ENCODE results near the gene ETFDH.
A peak's percentile ranks its signal among the peaks of the same experiment; 100 is the strongest.
"Not testable (repeated sequence)": the region's sequence is repeated elsewhere in the genome, so short reads cannot be mapped to it uniquely, and the experiment has no call there.

Gene ETFDH

GRCh38 chr4:158754385-158755180, 82.5 kb downstream of the ETFDH start:
- H3K79me2 ChIP-seq (ENCODE audit: insufficient read depth, low read length): no peaks in the 10 kb centered on the region
- H3K9ac ChIP-seq (ENCODE audit: low read depth, low read length, poor library complexity, severe bottlenecking): no peak overlapping the region
- no peaks in the 10 kb centered on the region for H3K9me3 ChIP-seq (ENCODE audit: insufficient read depth, low read depth, low read length)
- H4K20me1 ChIP-seq (ENCODE audit: insufficient read depth, low read length, poor library complexity, severe bottlenecking): no peaks in the 10 kb centered on the region
- H2AFZ ChIP-seq (ENCODE audit: low read length): peak overlapping the region; percentile 23; the same call in 1 of the 2 replicates
- H3K4me3 ChIP-seq (ENCODE audit: low read length, poor library complexity, severe bottlenecking): no peak overlapping the region
- no peaks in the 10 kb centered on the region for H3K4me1 ChIP-seq (ENCODE audit: insufficient read depth, low read length, poor library complexity, severe bottlenecking)
- H3K36me3 ChIP-seq (ENCODE audit: insufficient read depth, low read length): no peaks in the 10 kb centered on the region
- TF ChIP-seq CTCF (conservative IDR thresholded peaks at IDR 0.05; ENCODE audit: low read length) (no peak), EZH2phosphoT487 (IDR thresholded peaks at IDR 0.05; ENCODE audit: borderline replicate concordance) (no peak)
- no peaks in the 10 kb centered on the region for H3K9me2 ChIP-seq (replicated peaks; ENCODE audit: low read depth, low read length)
- H3K4me2 ChIP-seq (ENCODE audit: low read depth, low read length, poor library complexity, severe bottlenecking): no peak overlapping the region
- no peaks in the 10 kb centered on the region for H3K27me3 ChIP-seq (ENCODE audit: insufficient read depth, low read length, poor library complexity, severe bottlenecking)
- H3F3A ChIP-seq (ENCODE audit: low read depth): no peaks in the 10 kb centered on the region

GRCh38 chr4:158755819-158756218, 83.7 kb downstream of the ETFDH start:
- H3K27me3 ChIP-seq (ENCODE audit: insufficient read depth, low read length, poor library complexity, severe bottlenecking); H3K4me1 ChIP-seq (ENCODE audit: insufficient read depth, low read length, poor library complexity, severe bottlenecking); H3K9me3 ChIP-seq (ENCODE audit: insufficient read depth, low read depth, low read length); H3K9me2 ChIP-seq (replicated peaks; ENCODE audit: low read depth, low read length); H2AFZ ChIP-seq (ENCODE audit: low read length); H3K4me3 ChIP-seq (ENCODE audit: low read length, poor library complexity, severe bottlenecking); H4K20me1 ChIP-seq (ENCODE audit: insufficient read depth, low read length, poor library complexity, severe bottlenecking); H3K79me2 ChIP-seq (ENCODE audit: insufficient read depth, low read length); H3K4me2 ChIP-seq (ENCODE audit: low read depth, low read length, poor library complexity, severe bottlenecking); H3K36me3 ChIP-seq (ENCODE audit: insufficient read depth, low read length); H3F3A ChIP-seq (ENCODE audit: low read depth); H3K9ac ChIP-seq (ENCODE audit: low read depth, low read length, poor library complexity, severe bottlenecking): not testable (repeated sequence)

GRCh38 chr4:158756588-158756987, 84.5 kb downstream of the ETFDH start:
- H4K20me1 ChIP-seq (ENCODE audit: insufficient read depth, low read length, poor library complexity, severe bottlenecking): no peaks in the 10 kb centered on the region
- no peaks in the 10 kb centered on the region for H3K9me2 ChIP-seq (replicated peaks; ENCODE audit: low read depth, low read length)
- no peak overlapping the region for H3K4me2 ChIP-seq (ENCODE audit: low read depth, low read length, poor library complexity, severe bottlenecking)
- TF ChIP-seq CTCF (conservative IDR thresholded peaks at IDR 0.05; ENCODE audit: low read length) (no peak), EZH2phosphoT487 (IDR thresholded peaks at IDR 0.05; ENCODE audit: borderline replicate concordance) (no peak)
- no peak overlapping the region for H3K4me3 ChIP-seq (ENCODE audit: low read length, poor library complexity, severe bottlenecking)
- no peaks in the 10 kb centered on the region for H3K4me1 ChIP-seq (ENCODE audit: insufficient read depth, low read length, poor library complexity, severe bottlenecking)
- no peaks in the 10 kb centered on the region for H3F3A ChIP-seq (ENCODE audit: low read depth)
- H3K79me2 ChIP-seq (ENCODE audit: insufficient read depth, low read length): no peaks in the 10 kb centered on the region
- H3K9ac ChIP-seq (ENCODE audit: low read depth, low read length, poor library complexity, severe bottlenecking): no peak overlapping the region
- H3K9me3 ChIP-seq (ENCODE audit: insufficient read depth, low read depth, low read length): no peaks in the 10 kb centered on the region
- no peak overlapping the region for H2AFZ ChIP-seq (ENCODE audit: low read length)
- H3K27me3 ChIP-seq (ENCODE audit: insufficient read depth, low read length, poor library complexity, severe bottlenecking): no peaks in the 10 kb centered on the region
- H3K36me3 ChIP-seq (ENCODE audit: insufficient read depth, low read length): no peaks in the 10 kb centered on the region

GRCh38 chr4:158758142-158758541, 86.0 kb downstream of the ETFDH start:
- H3K36me3 ChIP-seq (ENCODE audit: insufficient read depth, low read length): no peaks in the 10 kb centered on the region
- H3K4me2 ChIP-seq (ENCODE audit: low read depth, low read length, poor library complexity, severe bottlenecking): no peak overlapping the region
- H3K9ac ChIP-seq (ENCODE audit: low read depth, low read length, poor library complexity, severe bottlenecking): no peak overlapping the region
- no peaks in the 10 kb centered on the region for H3K4me1 ChIP-seq (ENCODE audit: insufficient read depth, low read length, poor library complexity, severe bottlenecking)
- TF ChIP-seq CTCF (conservative IDR thresholded peaks at IDR 0.05; ENCODE audit: low read length) (no peak), EZH2phosphoT487 (IDR thresholded peaks at IDR 0.05; ENCODE audit: borderline replicate concordance) (no peak)
- no peaks in the 10 kb centered on the region for H3K79me2 ChIP-seq (ENCODE audit: insufficient read depth, low read length)
- H4K20me1 ChIP-seq (ENCODE audit: insufficient read depth, low read length, poor library complexity, severe bottlenecking): no peaks in the 10 kb centered on the region
- no peak overlapping the region for H3K4me3 ChIP-seq (ENCODE audit: low read length, poor library complexity, severe bottlenecking)
- H3K9me3 ChIP-seq (ENCODE audit: insufficient read depth, low read depth, low read length): no peaks in the 10 kb centered on the region
- H3K9me2 ChIP-seq (replicated peaks; ENCODE audit: low read depth, low read length): no peaks in the 10 kb centered on the region
- H3F3A ChIP-seq (ENCODE audit: low read depth): no peaks in the 10 kb centered on the region
- H3K27me3 ChIP-seq (ENCODE audit: insufficient read depth, low read length, poor library complexity, severe bottlenecking): no peaks in the 10 kb centered on the region
- H2AFZ ChIP-seq (ENCODE audit: low read length): no peak overlapping the region

Data from Loucy (cell line).